ENCODE measurements around the gene TMCC2.

Gene TMCC2

DNA sequence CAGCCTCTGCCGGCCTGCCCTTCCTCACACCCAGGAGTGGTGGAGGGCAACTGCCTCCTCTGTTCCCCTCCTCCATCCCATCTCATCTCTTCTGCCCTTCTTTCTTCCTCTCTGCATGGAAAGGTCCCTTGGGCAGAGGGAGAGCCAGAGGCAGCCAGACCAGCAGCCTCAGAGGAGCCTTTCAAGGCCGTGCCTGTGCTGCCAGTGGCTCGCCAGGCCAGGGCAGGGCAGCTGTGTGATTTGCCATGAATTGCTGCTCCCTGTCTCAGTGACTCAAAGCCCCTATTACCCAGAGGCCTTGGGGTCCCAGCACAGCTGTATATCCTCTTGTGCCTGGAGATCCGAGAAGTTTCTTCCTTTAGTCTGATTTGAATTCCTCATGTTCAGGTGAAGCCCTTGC, 21.9 kb downstream of the TMCC2 start:
- no peaks in the 10 kb centered on the region for H3K9me3 ChIP-seq (ENCODE audit: low read length)
- no peaks in the 10 kb centered on the region for H3K27me3 ChIP-seq (ENCODE audit: insufficient read depth, low read length)
- H3K4me3 ChIP-seq (ENCODE audit: low read length), result no peak overlapping the region
- no peaks in the 10 kb centered on the region for H3K36me3 ChIP-seq (ENCODE audit: insufficient read depth, low read length)
- H3K4me1 ChIP-seq (ENCODE audit: insufficient read depth, low read length), result peaks cover 15% of the 10 kb centered on the region
- H2AFZ ChIP-seq (ENCODE audit: low read depth, low read length), result no peak overlapping the region

DNA sequence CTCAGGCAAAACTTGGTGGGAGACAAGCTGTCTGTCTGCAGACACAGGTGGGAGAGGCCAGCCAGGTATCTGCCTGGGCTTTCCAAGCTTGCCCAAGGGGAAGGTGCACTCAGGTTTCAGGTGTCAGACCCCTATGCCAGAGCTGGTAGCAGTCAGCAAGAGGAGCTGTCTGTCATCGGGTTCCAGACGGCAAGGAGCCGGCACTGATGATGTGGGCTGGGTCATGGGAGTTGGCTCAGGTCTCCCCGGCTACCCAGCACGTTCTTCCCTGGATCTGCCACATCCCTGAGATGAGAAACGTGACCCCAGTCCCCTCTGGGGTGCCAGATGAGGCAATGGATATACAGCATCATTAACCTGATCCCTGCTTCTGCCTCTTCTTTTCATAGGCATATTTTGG, 23.0 kb downstream of the TMCC2 start:
- no peaks in the 10 kb centered on the region for H3K36me3 ChIP-seq (ENCODE audit: insufficient read depth, low read length)
- no peaks in the 10 kb centered on the region for H3K27me3 ChIP-seq (ENCODE audit: insufficient read depth, low read length)
- H3K4me3 ChIP-seq (ENCODE audit: low read length), result no peak overlapping the region
- H3K4me1 ChIP-seq (ENCODE audit: insufficient read depth, low read length), result peaks cover 15% of the 10 kb centered on the region
- H2AFZ ChIP-seq (ENCODE audit: low read depth, low read length), result no peak overlapping the region
- no peaks in the 10 kb centered on the region for H3K9me3 ChIP-seq (ENCODE audit: low read length)

DNA sequence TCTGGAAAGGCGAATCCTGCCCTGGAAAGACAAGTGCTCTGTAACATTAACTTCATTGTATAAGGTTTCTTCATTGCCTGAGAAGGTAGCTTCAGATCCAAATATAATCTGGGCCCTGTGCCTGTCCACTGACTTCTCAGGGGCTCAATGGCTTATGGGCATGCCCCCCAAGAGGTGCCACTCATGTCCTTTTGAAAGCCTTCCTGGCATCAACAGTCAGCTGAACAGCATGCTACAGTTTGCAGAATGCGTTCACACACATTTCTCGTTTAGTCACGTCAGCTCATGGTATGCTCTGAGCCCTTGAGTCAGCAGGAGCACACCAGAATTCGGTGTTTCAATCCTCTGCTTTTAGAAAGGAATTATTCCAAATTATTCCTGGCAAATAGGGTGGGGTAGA, 23.8 kb downstream of the TMCC2 start:
- H3K36me3 ChIP-seq (ENCODE audit: insufficient read depth, low read length), result no peaks in the 10 kb centered on the region
- H3K27me3 ChIP-seq (ENCODE audit: insufficient read depth, low read length), result no peaks in the 10 kb centered on the region
- no peak overlapping the region for H3K4me3 ChIP-seq (ENCODE audit: low read length)
- H2AFZ ChIP-seq (ENCODE audit: low read depth, low read length), result no peak overlapping the region
- H3K4me1 ChIP-seq (ENCODE audit: insufficient read depth, low read length), result peaks cover 12% of the 10 kb centered on the region
- no peaks in the 10 kb centered on the region for H3K9me3 ChIP-seq (ENCODE audit: low read length)

DNA sequence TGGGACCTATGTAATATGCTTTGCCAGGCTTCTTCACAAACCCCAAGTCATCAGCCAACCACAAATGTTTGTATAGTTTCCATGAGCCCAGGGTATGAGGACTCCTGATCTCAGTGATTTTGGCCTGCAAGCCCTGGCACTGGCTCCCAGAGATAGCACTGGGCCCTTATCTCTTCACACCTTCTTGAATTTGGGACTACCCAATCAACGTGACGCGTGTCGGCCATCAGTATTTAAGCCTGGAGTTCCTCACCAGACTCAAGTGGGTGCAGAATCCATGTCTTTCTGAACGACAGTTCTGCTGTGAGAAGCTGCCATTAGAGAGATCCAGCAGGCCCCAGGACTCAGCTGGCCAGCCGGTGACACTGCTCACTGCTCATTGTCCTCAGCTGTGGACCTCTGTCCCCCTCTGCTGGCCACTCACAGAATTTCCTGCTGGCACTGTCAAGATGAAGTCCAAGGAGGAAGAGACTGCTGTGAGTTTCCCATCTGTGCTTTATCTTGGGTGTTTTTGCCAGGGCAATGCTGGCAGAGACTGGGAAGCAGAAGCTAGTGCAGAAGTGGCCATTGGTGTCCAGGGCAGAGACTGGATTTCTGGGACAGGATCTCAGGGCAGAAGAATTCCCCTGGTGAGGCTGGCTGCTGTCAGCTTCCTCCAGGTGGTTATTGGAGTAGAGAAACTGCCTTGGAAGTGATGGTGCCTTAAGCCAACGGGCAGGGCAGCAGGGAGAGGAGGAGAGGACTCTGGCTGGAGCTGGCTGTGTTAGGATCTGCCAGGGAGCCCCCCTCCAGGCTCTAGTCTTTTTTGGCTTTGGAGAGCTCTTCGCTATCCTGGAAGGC, 28.4 kb downstream of the TMCC2 start:
- H3K36me3 ChIP-seq (ENCODE audit: insufficient read depth, low read length), result no peaks in the 10 kb centered on the region
- H3K27me3 ChIP-seq (ENCODE audit: insufficient read depth, low read length), result no peaks in the 10 kb centered on the region
- H3K4me3 ChIP-seq (ENCODE audit: low read length), result no peak overlapping the region
- H3K9me3 ChIP-seq (ENCODE audit: low read length), result no peaks in the 10 kb centered on the region
- H2AFZ ChIP-seq (ENCODE audit: low read depth, low read length), result no peak overlapping the region
- H3K4me1 ChIP-seq (ENCODE audit: insufficient read depth, low read length), result peaks cover 10% of the 10 kb centered on the region

DNA sequence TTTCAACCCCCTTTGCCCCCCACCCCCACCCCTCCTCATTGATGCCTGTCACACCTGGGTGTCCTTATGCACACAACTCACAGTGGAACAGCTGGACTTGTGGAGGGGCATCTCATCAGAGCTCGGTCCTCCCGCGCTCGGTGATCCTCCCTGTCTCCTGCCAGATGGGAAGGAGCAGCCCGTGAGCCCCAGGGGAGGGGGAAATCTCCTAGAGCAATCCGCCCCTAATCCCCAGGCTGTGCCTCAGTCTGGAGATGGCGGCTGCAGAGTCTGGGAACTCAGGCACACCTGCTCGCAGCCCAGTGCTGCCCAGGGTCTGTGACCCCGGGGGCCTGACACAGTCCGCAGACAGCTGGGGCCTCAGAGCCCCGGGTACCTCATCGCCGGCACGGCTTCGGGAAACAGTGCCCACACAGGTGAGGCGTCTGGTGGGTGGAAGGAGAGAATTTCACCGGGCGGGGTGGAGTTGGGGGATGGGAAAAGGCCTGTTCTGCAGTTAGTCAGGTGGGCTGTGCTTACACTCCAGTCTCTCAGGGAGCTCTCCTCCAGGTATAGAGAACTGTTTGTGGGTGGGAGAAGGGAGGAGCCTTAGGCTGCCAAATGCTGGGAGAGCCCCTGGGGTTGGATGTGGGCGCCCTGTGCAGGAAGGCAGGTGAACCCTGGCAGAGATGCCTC, 29.3 kb downstream of the TMCC2 start:
- no peaks in the 10 kb centered on the region for H3K27me3 ChIP-seq (ENCODE audit: insufficient read depth, low read length)

DNA sequence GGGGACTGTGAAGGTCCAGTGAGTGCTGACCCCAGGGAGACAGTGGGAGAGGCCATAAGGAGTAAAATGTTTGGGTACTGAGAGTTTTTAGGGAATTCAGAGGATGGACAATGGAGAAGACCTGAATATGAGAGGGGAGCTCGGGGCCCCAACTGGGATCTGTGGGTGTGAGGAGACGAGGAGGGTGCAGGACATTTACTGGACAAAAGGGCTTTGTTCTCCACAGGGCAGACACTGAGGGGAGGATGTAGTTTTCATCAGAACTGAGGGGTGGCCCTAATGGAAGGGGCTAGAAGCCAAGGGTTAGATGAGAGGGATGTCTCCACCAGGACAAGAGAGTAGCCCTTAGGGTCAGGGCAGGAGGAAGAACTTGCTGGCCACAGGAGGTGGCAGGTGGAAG, 30.0 kb downstream of the TMCC2 start:
- Histone ChIP-seq H2AFZ (ENCODE audit: low read depth, low read length) (no peak overlapping the region), H3K9me3 (ENCODE audit: low read length) (no peaks in the 10 kb centered on the region), H3K4me1 (ENCODE audit: insufficient read depth, low read length) (peaks cover 10% of the 10 kb centered on the region), H3K36me3 (ENCODE audit: insufficient read depth, low read length) (no peaks in the 10 kb centered on the region), H3K27me3 (ENCODE audit: insufficient read depth, low read length) (no peaks in the 10 kb centered on the region), H3K4me3 (ENCODE audit: low read length) (no peak overlapping the region)

More for the DNA sequence above, 29.3 kb downstream of the TMCC2 start:
- Histone ChIP-seq H3K36me3 (ENCODE audit: insufficient read depth, low read length) (no peaks in the 10 kb centered on the region), H3K4me3 (ENCODE audit: low read length) (no peak overlapping the region), H3K4me1 (ENCODE audit: insufficient read depth, low read length) (peaks cover 10% of the 10 kb centered on the region), H2AFZ (ENCODE audit: low read depth, low read length) (no peak overlapping the region), H3K9me3 (ENCODE audit: low read length) (no peaks in the 10 kb centered on the region)

DNA sequence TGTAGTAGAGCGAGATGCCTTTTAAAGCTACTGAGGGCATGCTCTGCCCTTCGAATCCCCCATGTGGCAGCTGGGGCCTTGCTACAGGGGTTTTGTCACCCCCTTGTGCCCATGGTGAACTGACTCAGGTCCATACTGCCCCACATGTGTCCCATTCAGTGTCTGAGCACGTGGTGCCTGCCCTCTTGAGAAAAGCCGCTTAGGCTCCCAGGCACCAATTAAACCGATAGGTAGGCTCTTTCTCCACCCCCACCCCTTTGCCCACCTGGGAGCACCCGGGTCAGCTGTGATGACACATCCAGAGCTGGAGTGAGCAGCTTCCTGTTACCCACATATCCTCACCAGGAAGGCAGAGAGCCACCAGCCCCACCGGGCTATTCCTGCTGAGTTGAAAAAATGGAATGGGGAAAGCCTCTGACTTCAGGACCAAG, 30.5 kb downstream of the TMCC2 start:
- Histone ChIP-seq H3K27me3 (ENCODE audit: insufficient read depth, low read length) (no peaks in the 10 kb centered on the region), H3K4me3 (ENCODE audit: low read length) (no peak overlapping the region), H3K9me3 (ENCODE audit: low read length) (no peaks in the 10 kb centered on the region), H3K4me1 (ENCODE audit: insufficient read depth, low read length) (peaks cover 10% of the 10 kb centered on the region), H3K36me3 (ENCODE audit: insufficient read depth, low read length) (no peaks in the 10 kb centered on the region), H2AFZ (ENCODE audit: low read depth, low read length) (no peak overlapping the region)

DNA sequence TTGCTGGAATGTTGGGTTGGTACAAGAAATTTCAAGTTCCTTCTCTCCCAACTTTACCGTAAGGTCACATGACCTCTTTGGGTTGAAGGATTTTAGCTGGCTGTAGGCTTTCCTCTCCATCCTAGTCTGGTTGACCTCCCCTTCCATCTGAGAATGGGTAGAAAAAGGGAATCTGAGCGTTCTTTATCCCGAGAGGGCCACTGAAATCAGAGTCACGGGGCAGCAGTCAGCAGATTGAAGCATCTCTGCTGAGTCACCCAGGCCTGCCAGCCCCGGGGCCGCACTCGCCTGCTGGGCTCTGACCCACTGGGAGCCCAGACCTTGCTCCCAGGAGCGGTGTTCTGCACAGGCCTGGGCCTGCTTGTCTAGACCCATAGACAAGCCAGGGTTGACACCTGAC, 31.0 kb downstream of the TMCC2 start:
- peaks cover 10% of the 10 kb centered on the region for H3K4me1 ChIP-seq (ENCODE audit: insufficient read depth, low read length)
- no peak overlapping the region for H3K4me3 ChIP-seq (ENCODE audit: low read length)
- no peaks in the 10 kb centered on the region for H3K27me3 ChIP-seq (ENCODE audit: insufficient read depth, low read length)
- H3K36me3 ChIP-seq (ENCODE audit: insufficient read depth, low read length), result no peaks in the 10 kb centered on the region
- H3K9me3 ChIP-seq (ENCODE audit: low read length), result no peaks in the 10 kb centered on the region
- no peak overlapping the region for H2AFZ ChIP-seq (ENCODE audit: low read depth, low read length)

DNA sequence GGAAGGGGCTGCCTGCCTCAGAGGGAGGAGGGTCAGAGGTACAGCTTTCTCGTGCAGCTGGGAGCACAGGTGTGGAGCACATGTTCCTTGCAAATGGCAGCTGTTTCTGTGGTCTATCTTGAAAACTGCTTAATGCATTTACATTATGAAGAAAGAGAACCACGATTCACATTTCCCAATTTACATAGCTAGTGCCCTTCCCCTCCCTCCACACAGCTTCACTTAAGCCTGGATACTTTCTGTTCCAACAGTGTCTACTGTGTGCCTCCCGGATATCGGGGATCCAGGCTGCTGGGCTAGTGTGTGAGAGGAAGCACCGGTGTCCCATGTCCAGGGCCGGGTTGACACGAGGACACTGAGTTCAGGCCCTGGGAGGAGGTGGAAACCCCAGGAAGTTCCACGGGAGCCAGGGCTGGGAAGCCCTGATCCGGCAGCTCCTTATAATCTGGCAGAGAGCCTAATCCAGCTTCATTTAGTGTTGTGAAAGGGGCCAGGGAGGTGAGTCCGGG, 31.6 kb downstream of the TMCC2 start:
- Histone ChIP-seq H3K9me3 (ENCODE audit: low read length) (no peaks in the 10 kb centered on the region), H3K4me3 (ENCODE audit: low read length) (no peak overlapping the region), H3K4me1 (ENCODE audit: insufficient read depth, low read length) (peaks cover 10% of the 10 kb centered on the region)

DNA sequence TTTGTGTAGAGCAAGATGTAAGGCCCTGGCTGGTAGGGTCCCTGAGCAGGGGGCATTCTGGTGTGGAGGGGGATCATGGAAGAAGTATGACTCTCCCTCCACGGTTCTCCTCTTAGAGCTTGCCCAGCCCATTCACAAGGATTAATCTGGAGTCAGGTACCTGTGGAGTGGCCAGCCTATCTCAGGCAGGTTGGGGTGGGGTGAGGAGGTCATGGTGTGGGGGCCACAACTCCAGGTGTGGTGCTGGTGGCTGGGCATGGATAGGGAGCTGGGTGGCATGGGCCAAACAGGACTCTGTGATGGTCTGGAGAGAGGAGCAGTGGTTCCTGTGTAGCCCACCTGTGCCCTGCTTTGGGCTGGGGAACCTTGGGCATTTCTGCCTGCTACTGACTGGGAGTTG, 32.3 kb downstream of the TMCC2 start:
- Histone ChIP-seq H3K4me3 (ENCODE audit: low read length) (no peak overlapping the region), H3K9me3 (ENCODE audit: low read length) (no peaks in the 10 kb centered on the region)

More for the DNA sequence above, 31.6 kb downstream of the TMCC2 start:
- Histone ChIP-seq H2AFZ (ENCODE audit: low read depth, low read length) (no peak overlapping the region), H3K27me3 (ENCODE audit: insufficient read depth, low read length) (no peaks in the 10 kb centered on the region), H3K36me3 (ENCODE audit: insufficient read depth, low read length) (no peaks in the 10 kb centered on the region)

DNA sequence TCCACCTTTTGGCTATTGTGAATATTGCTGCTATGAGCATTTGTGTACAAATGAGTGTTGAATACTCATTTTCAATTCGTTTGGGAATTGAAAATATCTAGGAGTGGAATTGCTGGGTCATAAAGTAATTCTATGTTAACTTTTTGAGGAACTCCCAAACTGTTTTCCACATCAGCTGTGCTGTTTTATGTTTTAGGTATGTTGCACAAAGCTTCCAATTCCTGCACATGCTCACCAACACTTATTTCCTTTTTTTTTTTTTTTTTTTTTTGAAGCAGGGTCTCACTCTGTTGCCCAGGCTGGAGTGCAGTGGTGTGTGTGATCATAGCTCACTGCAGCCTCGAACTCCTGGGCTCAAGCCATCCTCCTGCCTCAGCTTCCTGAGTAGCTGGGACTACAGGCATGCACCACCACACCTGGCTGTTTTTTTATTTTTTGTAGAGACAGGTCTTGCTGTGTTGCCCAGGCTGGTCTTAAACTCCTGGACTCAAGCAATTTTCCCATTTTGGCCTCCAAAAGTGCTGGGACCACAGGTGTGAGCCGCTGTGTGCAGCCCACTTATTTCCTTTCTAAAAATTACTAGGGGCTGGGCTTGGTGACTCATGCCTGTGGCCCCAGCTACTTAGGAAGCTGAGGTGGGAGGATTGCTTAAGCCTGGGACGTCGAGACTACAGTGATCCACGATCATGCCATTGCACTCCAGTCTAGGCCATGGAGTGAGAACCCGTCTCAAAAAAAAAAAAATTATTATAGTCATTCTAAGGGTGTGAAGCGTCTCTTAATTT, 33.4 kb downstream of the TMCC2 start:
- H3K36me3 ChIP-seq (ENCODE audit: insufficient read depth, low read length), result no peaks in the 10 kb centered on the region
- H3K4me3 ChIP-seq (ENCODE audit: low read length), result no peak overlapping the region
- no peaks in the 10 kb centered on the region for H3K9me3 ChIP-seq (ENCODE audit: low read length)
- no peaks in the 10 kb centered on the region for H3K27me3 ChIP-seq (ENCODE audit: insufficient read depth, low read length)
- no peak overlapping the region for H2AFZ ChIP-seq (ENCODE audit: low read depth, low read length)
- peaks cover 10% of the 10 kb centered on the region for H3K4me1 ChIP-seq (ENCODE audit: insufficient read depth, low read length)

More for the DNA sequence above, 32.3 kb downstream of the TMCC2 start:
- no peaks in the 10 kb centered on the region for H3K27me3 ChIP-seq (ENCODE audit: insufficient read depth, low read length)
- peaks cover 10% of the 10 kb centered on the region for H3K4me1 ChIP-seq (ENCODE audit: insufficient read depth, low read length)
- H2AFZ ChIP-seq (ENCODE audit: low read depth, low read length), result no peak overlapping the region
- no peaks in the 10 kb centered on the region for H3K36me3 ChIP-seq (ENCODE audit: insufficient read depth, low read length)

DNA sequence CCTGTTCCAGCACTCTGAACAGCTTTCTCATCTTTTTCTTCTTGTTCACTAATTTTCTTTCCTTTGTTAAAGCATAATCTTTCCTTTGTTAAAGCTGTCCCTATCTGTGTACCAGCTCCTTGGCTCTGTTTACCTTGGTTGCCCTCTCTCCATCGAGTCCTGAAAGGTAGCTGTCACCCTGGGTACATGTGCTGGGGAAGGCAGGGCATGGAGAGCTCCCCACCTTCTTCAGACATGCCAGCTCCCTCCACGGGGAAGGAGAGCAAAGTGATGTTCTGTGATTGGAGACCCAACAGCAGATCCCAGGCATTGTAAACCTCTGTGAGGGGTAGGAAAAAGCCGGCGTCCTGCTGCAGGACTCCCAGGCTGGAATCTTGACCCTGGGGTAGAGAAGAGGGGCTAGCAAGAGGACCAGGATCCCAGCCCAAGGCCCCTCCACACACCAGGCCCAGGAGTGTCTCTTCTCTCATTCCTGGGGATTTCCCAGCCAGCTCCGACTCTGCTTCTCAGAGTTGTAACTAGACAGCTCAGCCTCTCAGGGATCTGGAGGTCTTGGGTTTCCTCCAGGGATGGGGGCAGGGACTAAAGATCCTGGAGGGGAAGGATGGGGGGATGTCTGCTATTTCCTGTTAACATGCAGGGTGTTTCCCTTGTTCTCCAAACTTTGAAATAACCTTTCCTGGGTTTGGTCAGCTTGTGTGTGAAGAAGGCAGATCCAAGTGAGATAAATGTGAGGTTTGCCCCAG, 34.4 kb downstream of the TMCC2 start:
- H3K4me1 ChIP-seq (ENCODE audit: insufficient read depth, low read length), result peaks cover 10% of the 10 kb centered on the region
- no peak overlapping the region for H3K4me3 ChIP-seq (ENCODE audit: low read length)
- no peak overlapping the region for H2AFZ ChIP-seq (ENCODE audit: low read depth, low read length)
- no peaks in the 10 kb centered on the region for H3K27me3 ChIP-seq (ENCODE audit: insufficient read depth, low read length)
- H3K36me3 ChIP-seq (ENCODE audit: insufficient read depth, low read length), result no peaks in the 10 kb centered on the region
- no peaks in the 10 kb centered on the region for H3K9me3 ChIP-seq (ENCODE audit: low read length)

Data from neuron (in vitro differentiated cells).